Tibial nerve (tissue), 4 donors: ENCODE data around the gene MARCHF2. TPM values are rescaled to one million over a fixed set of nuclear protein-coding genes. Genes with fewer than 3 reads are reported as not detected.
A peak's percentile ranks its signal among the peaks of the same experiment; 100 is the strongest.

ENCODE experiments used
- DNase-seq, 2 donors: peaks; one replicate each; pipeline ENCODE4 v3.0.0-alpha.2; 2019; ENCODE audit warnings: low spot score in 2 of 2
- H3K27ac ChIP-seq, 4 donors: fragments of 200-600 bp; sonication (generic) in 3 of 4; one replicate each; pipeline ENCODE4 v1.5.1; 2017 to 2019; ENCODE audit warnings: mild to moderate bottlenecking in 1 of 4
- H3K27me3 ChIP-seq, 2 donors: fragments of 200-600 bp; sonication (generic) in 1 of 2; one replicate each; pipeline versions ENCODE4 v1.5.1 to v1.6.0; 2017 to 2019
- H3K36me3 ChIP-seq, 3 donors: fragments of 200-600 bp; sonication (generic); one replicate each; pipeline ENCODE4 v1.5.1; 2018 to 2019
- H3K4me1 ChIP-seq, 4 donors: fragments of 200-600 bp; sonication (generic) in 3 of 4; one replicate each; pipeline ENCODE4 v1.5.1; 2017 to 2019
- H3K4me3 ChIP-seq, 4 donors: fragments of 200-600 bp; sonication (generic) in 3 of 4; one replicate each; pipeline ENCODE4 v1.5.1; 2017 to 2019; ENCODE audit warnings: mild to moderate bottlenecking in 1 of 4, moderate library complexity in 1 of 4
- H3K9me3 ChIP-seq, 4 donors: fragments of 200-600 bp; sonication (generic) in 3 of 4; one replicate each; pipeline ENCODE4 v1.5.1; 2017 to 2019
- CTCF ChIP-seq, 5 experiments: fragments of 200-600 bp in 3 of 5; fragments of 450-650 bp in 2 of 5; sonication (generic) in 3 of 5; IDR thresholded peaks; one replicate each; pipeline ENCODE4 v1.5.1; 2016 to 2019; ENCODE audit warnings: antibody characterized with exemption in 5 of 5, mild to moderate bottlenecking in 3 of 5, moderate library complexity in 2 of 5
- EP300 ChIP-seq, 2 donors: sonication (generic); formaldehyde crosslinking; IDR thresholded peaks; one replicate each; pipeline ENCODE4 v1.6.1; 2017; ENCODE audit warnings: antibody characterized with exemption in 2 of 2, mild to moderate bottlenecking in 1 of 2
- POLR2A ChIP-seq, 2 donors: fragments of 450-650 bp; IDR thresholded peaks; one replicate each; pipeline ENCODE4 v1.6.1; 2017; ENCODE audit warnings: antibody characterized with exemption in 2 of 2, mild to moderate bottlenecking in 2 of 2, moderate library complexity in 2 of 2
- WGBS, 2 donors: methylation state at CpG; one replicate each; pipeline ENCODE4 v1.1.5; 2018; 5-methylcytosine and 5-hydroxymethylcytosine counted together
- small RNA-seq: library from RNA; depleted of rRNA; stranded (forward); fragments of <200 nt; gene quantifications from one replicate; pipeline ENCODE3, GENCODE V24; 2016
- total RNA-seq, 4 donors: library from RNA; depleted of rRNA; stranded (reverse); fragments of >200 nt; gene quantifications; one replicate each; pipeline ENCODE4 v1.1.0, GENCODE V29; 2016

The MARCHF2 gene
- total RNA-seq, 4 donors from 2014 or later = 149 to 242 (median 184) TPM

DNA sequence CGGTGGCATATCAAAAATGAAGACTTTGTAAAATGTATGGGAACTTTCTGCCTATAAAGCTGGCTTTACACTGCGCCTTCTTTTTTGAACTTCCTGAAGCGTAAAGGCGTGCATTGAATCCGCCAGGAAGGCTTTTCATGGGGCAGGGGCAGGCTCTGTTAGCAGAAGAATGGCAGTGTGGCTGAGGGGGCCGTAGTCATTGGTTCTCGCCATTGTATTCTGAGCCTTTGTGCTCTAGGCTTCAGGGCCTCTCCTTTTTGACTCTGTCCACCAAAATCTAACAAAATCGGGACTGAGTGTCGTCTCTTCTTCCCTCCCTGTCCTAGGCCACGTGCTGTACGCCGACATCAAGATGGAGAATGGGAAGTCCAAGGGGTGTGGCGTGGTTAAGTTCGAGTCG is 75.3 kb downstream of the MARCHF2 start:
- Histone ChIP-seq H3K27ac (peak overlapping the region in 1 of 4 donors; percentile 32), H3K4me1 (peaks cover 0 to 22% (median 3%) of the 10 kb centered on the region in 4 donors), H3K9me3 (no peaks in the 10 kb centered on the region), H3K36me3 (peaks cover 6 to 89% (median 30%) of the 10 kb centered on the region in 3 donors), H3K4me3 (no peak overlapping the region), H3K27me3 (no peaks in the 10 kb centered on the region)
- WGBS, 2 donors = 76 to 80% methylated on average over 15 of the region's 15 CpGs
- TF ChIP-seq POLR2A (IDR thresholded peaks at IDR 0.05) (no peak), CTCF (IDR thresholded peaks at IDR 0.05) (no peak), EP300 (IDR thresholded peaks at IDR 0.05) (no peak)
- no peak for DNase-seq

Small RNA genes lying within 50 kb of the gene (small RNA-seq; reads per million reads assigned to genes)
- gene MIR4999 = not detected

Other genes starting within 250 kb of the MARCHF2 start
- gene CERS4, start 203.9 kb upstream of the MARCHF2 start, total RNA-seq = 10 to 100 TPM; 56.9 to 73.5 (median 67.1) TPM
- gene CD320, start 104.9 kb upstream of the MARCHF2 start, total RNA-seq = 100 to 1,000 TPM in 1 of 4 donors, 10 to 100 TPM in 3; 64.7 to 109 (median 83.9) TPM
- gene NDUFA7, start 91.9 kb upstream of the MARCHF2 start, total RNA-seq = 10 to 100 TPM in 3 of 4 donors, 1 to 10 TPM in 1; 4.5 to 22.1 (median 16.0) TPM
- 100 to 1,000 TPM; 398 to 559 (median 412) TPM for gene RPS28, start 91.8 kb upstream of the MARCHF2 start, total RNA-seq
- gene KANK3, start 70.0 kb upstream of the MARCHF2 start, total RNA-seq = 10 to 100 TPM; 13.8 to 34.8 (median 20.1) TPM
- 100 to 1,000 TPM in 1 of 4 donors, 10 to 100 TPM in 3; 52.2 to 256 (median 75.6) TPM for gene ANGPTL4, start 49.1 kb upstream of the MARCHF2 start, total RNA-seq
- gene RAB11B, start 22.9 kb upstream of the MARCHF2 start, total RNA-seq = 100 to 1,000 TPM in 1 of 4 donors, 10 to 100 TPM in 3; 35.6 to 147 (median 68.9) TPM
- gene HNRNPM, start 31.7 kb downstream of the MARCHF2 start, total RNA-seq = 100 to 1,000 TPM; 139 to 251 (median 164) TPM
- gene PRAM1, start 89.3 kb downstream of the MARCHF2 start, total RNA-seq = 1 to 10 TPM; 1.3 to 3.6 (median 1.6) TPM
- gene ZNF414, start 100.9 kb downstream of the MARCHF2 start, total RNA-seq = 10 to 100 TPM; 10.3 to 62.4 (median 21.2) TPM
- gene MYO1F, start 164.1 kb downstream of the MARCHF2 start, total RNA-seq = 10 to 100 TPM; 20.3 to 61.5 (median 21.7) TPM
- gene ADAMTS10, start 197.4 kb downstream of the MARCHF2 start, total RNA-seq = 100 to 1,000 TPM in 1 of 4 donors, 10 to 100 TPM in 3; 37.3 to 140 (median 66.6) TPM
- gene NFILZ, start 217.3 kb downstream of the MARCHF2 start, total RNA-seq = not detected